Stimulated activated CD4-positive, alpha-beta T cell treated with anti-CD3 and anti-CD28 coated beads, Interleukin-1b, Interleukin-23, amount 100 ng/mL, for 24 hours (primary cell): ENCODE data around the gene HOXC10.

Source experiments
- DNase-seq, 4 experiments: peaks; one replicate each; pipeline ENCODE4 v3.0.0-alpha.2; 2020; ENCODE audit warnings: low read depth in 4 of 4, low spot score in 1 of 4

Gene HOXC10

GRCh38 chr12:53965281-53966084 is 19.5 kb upstream of the HOXC10 start:
- DNase-seq, result no peak

DNA sequence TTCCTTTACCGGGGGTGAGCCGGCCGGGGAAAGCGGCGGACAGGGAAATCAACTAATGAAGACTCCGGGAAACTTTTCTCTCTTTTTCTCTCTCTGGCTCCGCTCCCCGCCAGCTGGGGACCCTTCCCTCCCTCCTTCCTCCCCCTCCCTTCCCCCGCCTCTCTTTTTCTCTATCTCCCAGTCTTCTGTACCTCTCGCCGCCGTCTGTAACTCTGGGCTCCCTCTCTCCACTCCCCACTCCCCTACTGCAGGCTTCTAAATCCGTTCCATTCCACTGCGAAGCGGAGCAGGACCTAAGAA is 18.9 kb upstream of the HOXC10 start:
- no peak for DNase-seq

DNA sequence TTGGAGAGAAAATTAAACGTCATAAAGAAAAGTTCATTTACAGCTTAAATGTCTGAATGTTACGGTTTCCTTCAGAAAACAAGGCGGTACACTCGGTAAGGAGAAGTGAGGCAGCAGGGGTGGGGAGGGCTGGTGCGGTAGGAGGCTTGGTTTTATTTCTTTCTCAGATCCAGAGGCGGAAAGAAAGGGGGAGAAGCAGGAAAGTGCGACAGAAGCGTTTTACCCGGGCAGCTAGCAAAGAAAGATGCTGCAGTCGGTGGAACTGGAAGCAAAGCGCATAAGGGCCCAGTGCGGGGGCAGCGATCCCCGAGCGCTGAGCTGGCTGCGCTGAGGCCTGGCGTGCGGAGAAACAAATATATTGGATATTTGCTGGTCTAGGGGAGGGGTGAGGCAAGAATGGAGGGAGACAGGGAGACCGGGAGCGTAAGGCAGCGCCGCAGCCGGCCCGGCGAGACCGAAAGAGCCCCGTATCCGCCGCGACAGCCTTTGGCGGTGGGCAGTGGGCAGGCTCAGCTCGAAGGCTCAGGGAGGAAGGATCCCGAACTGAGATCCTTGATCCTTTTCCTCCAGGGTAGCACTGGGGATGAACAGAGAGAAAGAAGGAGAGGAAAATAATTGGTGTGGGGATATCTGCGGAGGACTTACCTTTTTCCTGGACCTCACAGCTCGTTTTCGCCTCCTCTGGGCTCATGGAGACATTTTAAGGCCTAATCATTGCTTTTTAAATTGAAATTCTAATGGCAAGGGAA is 18.4 kb upstream of the HOXC10 start:
- no peak for DNase-seq

- DNase-seq, result no peak
Observed at GRCh38 chr12:53967421-53967925, 17.5 kb upstream of the HOXC10 start.

DNA sequence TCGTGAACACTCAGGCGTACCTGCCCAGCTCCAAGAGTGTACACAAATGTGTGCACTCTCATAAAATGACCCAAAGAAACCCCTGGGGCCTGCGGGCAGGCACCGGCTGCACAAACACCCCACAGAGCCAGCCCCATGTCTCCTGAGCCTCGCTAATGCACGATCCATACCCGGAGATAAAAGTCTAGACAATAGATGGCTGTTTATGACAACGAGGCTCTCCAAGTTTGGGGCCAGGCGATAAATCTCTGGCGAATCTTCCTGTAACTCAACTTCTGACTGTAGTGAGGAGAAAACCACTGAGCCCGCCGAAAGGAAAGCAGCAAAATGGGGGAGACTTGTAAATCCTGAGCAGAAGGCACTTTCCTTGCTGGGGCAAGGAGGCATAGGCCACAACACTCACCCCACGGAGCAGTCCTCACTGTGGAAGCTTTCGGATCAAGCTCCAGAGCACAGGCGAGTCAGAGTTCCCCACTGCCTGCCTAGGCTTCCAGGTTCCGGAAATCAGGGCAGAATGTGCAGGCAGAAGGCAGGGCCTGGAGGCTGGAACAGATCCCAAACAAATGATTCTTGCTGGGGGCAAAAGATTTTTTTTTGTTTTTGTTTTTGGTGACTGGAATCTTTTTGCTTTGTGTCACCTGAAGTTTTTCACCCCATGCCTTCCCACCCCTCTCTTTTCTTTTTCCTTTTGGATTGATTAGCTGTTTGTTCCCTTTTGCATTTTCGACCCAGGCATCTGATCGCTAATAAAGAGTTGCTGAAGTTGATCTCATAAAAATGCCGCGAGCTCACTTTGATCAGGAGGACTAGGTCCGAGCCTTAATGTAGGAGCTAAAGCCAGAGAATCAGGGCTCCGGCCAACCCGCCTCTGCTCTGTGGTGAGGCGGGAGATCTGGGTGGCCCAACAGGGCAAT is 16.5 kb upstream of the HOXC10 start:
- no peak for DNase-seq

GRCh38 chr12:53969588-53970259 is 15.2 kb upstream of the HOXC10 start:
- no peak for DNase-seq

- no peak for DNase-seq
Observed at GRCh38 chr12:53970451-53970850, 14.5 kb upstream of the HOXC10 start.

- DNase-seq, result no peak
Observed at GRCh38 chr12:53971129-53971528, 13.8 kb upstream of the HOXC10 start.

DNA sequence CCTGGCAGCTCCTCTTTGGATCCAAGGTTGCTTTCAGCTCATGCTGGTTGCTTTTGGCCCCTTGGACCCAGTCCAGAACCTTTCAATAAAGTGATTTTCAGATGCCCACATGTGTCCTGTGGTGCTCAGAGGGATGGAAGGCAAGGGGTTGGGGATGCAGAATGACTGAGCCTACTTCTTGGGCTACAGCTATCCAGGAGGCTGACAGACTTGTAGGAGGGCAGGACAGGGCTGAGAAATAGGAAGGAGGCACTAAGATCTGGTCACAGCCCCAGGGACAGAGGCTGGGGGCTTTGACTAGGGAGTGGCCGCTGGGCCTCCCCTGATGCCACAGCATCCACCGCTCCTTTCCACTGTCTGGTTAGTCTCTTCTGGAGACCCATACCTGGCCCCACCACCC is 13.3 kb upstream of the HOXC10 start:
- no peak for DNase-seq

- no peak for DNase-seq
Observed at GRCh38 chr12:53972152-53972702, 12.7 kb upstream of the HOXC10 start.

GRCh38 chr12:53972722-53973235 is 12.2 kb upstream of the HOXC10 start, which contains the start of gene HOXC11:
Gene HOXC11 (plus strand): TSS chr12:53973126. CDS start chr12:53973242, 116 bp downstream.
- no peak for DNase-seq

DNA sequence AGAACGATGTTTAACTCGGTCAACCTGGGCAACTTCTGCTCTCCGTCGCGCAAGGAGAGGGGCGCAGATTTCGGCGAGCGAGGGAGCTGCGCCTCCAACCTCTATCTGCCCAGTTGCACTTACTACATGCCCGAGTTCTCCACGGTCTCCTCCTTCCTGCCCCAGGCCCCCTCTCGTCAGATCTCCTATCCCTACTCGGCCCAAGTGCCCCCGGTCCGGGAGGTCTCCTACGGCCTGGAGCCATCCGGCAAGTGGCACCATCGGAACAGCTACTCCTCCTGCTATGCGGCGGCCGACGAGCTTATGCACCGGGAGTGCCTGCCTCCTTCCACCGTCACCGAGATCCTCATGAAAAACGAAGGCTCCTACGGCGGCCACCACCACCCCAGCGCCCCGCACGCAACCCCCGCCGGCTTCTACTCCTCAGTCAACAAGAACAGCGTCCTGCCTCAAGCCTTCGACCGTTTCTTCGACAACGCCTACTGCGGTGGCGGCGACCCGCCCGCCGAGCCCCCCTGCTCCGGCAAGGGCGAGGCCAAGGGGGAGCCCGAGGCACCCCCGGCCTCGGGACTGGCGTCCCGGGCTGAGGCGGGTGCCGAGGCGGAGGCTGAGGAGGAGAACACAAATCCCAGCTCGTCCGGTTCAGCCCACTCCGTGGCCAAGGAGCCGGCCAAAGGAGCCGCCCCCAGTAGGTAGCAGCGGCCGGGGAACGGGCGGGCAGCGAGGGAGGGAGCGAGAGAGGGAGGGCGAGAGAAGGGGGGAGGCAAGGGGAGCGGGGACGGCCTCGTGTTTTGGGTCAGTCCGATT is 11.5 kb upstream of the HOXC10 start:
- no peak for DNase-seq

DNA sequence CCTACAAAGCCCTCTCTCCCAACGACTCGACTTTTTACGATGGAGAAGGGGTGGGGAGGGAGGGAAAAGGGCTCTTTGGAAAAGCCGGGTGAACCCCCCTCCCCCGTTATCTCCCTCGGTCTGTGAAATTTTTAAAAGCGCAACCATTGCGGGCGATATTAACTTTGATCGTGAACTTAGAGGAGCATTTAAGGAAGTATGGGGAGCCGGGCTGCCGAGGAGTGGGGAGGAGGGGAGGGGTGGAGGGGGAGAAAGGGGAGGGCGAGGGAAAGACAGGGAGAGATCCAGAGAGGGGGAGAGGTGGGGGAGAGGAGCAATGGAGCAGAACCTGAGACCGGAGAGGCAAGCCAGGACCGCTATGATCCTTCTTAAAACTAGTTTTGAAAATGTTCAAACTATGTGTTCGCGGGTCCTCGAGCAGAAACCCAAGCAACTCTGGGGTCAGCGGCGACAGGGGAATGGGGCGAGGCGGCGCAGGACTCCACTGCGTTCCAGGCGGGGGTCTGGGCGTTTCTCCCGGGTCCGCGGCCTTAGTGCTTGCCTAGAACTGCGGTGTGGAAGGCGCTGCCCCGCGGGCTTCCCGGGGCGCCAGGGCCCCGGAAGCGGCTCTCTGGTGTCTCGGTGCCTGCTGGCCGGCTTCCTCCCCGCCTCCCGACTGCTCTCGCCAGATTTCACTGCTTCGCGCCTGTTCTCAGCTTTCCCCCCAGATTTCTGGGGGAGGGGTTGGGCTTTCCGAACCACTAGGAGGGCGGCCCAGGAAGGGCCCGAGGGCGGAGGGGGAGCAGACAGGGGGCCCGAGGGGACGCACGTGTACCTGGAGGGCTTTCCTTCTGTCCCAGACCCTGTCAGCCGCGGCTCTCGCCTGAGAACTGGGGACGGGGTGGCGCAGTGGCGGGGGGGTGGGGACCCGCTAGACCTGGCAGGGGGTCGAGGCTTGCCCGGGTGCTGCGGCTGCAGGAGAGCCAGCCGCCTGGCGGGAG is 10.6 kb upstream of the HOXC10 start, which contains the start of gene HOTAIR:
HOTAIR (minus strand) TSS at position 871 of the 980 bp plus-strand sequence.
- DNase-seq, result no peak

GRCh38 chr12:53975064-53975471 is 9.9 kb upstream of the HOXC10 start:
- DNase-seq, result no peak

DNA sequence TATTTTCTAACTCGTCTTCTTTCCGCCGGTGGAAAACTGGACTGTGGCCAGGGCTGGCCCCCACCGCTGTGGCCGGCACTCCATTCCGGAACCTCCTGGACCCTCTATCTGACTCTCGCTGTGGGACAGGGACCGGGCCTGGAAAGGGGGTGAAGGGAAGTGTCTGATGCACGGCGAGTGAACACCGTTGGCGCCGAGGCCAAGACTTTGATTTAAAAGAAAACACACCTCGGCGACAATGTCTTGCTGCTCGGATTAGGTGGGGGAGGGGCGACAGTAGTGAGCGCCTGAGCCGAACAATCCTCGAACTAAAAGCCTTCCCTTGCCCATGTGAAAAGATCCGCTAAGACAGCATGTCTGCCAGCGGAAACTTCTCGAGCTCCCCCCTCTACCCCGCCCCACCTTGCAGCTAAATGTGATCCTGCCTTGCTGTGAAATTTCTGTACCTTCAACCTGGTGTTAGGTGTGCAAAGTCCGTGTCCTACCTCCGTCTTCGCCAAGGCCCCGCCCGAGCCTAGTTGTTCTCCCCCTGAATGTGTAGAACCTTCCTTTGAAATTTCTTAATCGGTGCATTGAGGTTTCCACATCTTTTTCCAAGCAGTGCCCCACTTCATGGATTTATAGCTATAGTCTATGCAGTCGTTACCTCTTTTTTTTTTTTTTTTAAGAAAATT is 9.3 kb upstream of the HOXC10 start:
- DNase-seq, result no peak

DNA sequence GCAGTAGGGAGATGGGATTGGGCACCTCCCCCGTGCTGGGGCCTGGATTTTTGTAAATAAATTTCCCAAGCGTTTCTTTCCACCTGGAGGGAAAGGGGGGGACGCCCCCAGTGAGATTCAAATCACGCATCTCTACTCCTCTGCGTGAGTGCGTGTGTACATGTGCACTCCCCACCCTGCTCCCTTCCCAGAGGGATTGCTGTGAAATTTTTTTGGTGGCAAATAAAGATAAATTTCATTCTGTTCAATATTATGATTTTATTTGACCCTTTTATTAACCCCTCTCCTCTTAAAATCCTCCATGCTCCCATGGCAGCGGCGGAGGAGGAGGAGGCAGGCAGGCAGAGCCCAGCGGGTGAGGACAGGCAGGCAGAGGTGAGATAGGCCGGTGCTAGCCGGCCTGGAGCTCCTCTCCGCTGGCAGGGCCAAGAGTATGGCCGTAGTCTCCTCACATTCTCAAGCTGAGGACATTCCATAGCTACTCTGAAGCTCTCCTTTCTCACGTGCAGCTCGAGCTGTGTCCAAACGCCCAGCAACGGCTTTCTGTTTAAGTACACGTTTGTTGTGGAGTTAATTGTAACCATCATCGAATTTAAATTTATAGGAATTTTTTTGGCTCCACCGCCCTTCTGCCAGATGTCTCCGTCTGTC is 8.6 kb upstream of the HOXC10 start:
- DNase-seq, result no peak
